Measurements from ENCODE around the gene LRRC17.

The LRRC17 gene

GRCh38 chr7:102990642-102991041 lies 77.8 kb downstream of the LRRC17 start:
- DNase-seq, result no peak

- no peak for DNase-seq
Measured at GRCh38 chr7:102991077-102991539, 78.3 kb downstream of the LRRC17 start.

- DNase-seq, result no peak
Measured at GRCh38 chr7:102991540-102992214, 78.9 kb downstream of the LRRC17 start.

GRCh38 chr7:102992509-102992937 lies 79.7 kb downstream of the LRRC17 start:
- no peak for DNase-seq

GRCh38 chr7:102992938-102993717 lies 80.3 kb downstream of the LRRC17 start:
- no peak for DNase-seq

GRCh38 chr7:102993718-102994029 lies 80.9 kb downstream of the LRRC17 start:
- DNase-seq, result no peak

- DNase-seq, result no peak
Measured at GRCh38 chr7:102994567-102994966, 81.8 kb downstream of the LRRC17 start.
